ENCODE data around the gene PPP6R2.

PPP6R2 gene

GRCh38 chr22:50461536-50461935, 118.4 kb downstream of the PPP6R2 start:
- FAIRE-seq = no peak
- no peak for DNase-seq (ENCODE audit: insufficient read length, low spot score)
- TF ChIP-seq TAF1 (IDR thresholded peaks at IDR 0.05; ENCODE audit: low read depth, low read length) = no peak
- TF ChIP-seq POLR2A (IDR thresholded peaks at IDR 0.05; ENCODE audit: low read depth, low read length) = no peak
- no peak for TF ChIP-seq POLR2AphosphoS5 (IDR thresholded peaks at IDR 0.05; ENCODE audit: low read depth, low read length)
- no peak for TF ChIP-seq PAX5 (IDR thresholded peaks at IDR 0.05; ENCODE audit: insufficient read depth, low read length, severe bottlenecking)
- TF ChIP-seq POU2F2 (IDR thresholded peaks at IDR 0.05; ENCODE audit: low read depth, low read length) = no peak
- no peak for TF ChIP-seq SPI1 (IDR thresholded peaks at IDR 0.05; ENCODE audit: low read depth, low read length)

GRCh38 chr22:50461979-50462540, 118.9 kb downstream of the PPP6R2 start:
- FAIRE-seq (no peak), DNase-seq (ENCODE audit: insufficient read length, low spot score) (no peak)
- TF ChIP-seq POLR2AphosphoS5 (IDR thresholded peaks at IDR 0.05; ENCODE audit: low read depth, low read length) (no peak), TAF1 (IDR thresholded peaks at IDR 0.05; ENCODE audit: low read depth, low read length) (no peak), PAX5 (IDR thresholded peaks at IDR 0.05; ENCODE audit: insufficient read depth, low read length, severe bottlenecking) (no peak), POLR2A (IDR thresholded peaks at IDR 0.05; ENCODE audit: low read depth, low read length) (no peak), POU2F2 (IDR thresholded peaks at IDR 0.05; ENCODE audit: low read depth, low read length) (no peak), SPI1 (IDR thresholded peaks at IDR 0.05; ENCODE audit: low read depth, low read length) (no peak)

GRCh38 chr22:50463188-50463900, 120.2 kb downstream of the PPP6R2 start:
- TF ChIP-seq POU2F2 (IDR thresholded peaks at IDR 0.05; ENCODE audit: low read depth, low read length) (no peak), SPI1 (IDR thresholded peaks at IDR 0.05; ENCODE audit: low read depth, low read length) (no peak), TAF1 (IDR thresholded peaks at IDR 0.05; ENCODE audit: low read depth, low read length) (no peak), PAX5 (IDR thresholded peaks at IDR 0.05; ENCODE audit: insufficient read depth, low read length, severe bottlenecking) (no peak), POLR2A (IDR thresholded peaks at IDR 0.05; ENCODE audit: low read depth, low read length) (no peak), POLR2AphosphoS5 (IDR thresholded peaks at IDR 0.05; ENCODE audit: low read depth, low read length) (no peak)
- FAIRE-seq = no peak

GRCh38 chr22:50464451-50464850, 121.3 kb downstream of the PPP6R2 start:
- FAIRE-seq = no peak
- DNase-seq (ENCODE audit: insufficient read length, low spot score) = no peak
- no peak for TF ChIP-seq POLR2A (IDR thresholded peaks at IDR 0.05; ENCODE audit: low read depth, low read length)
- TF ChIP-seq PAX5 (IDR thresholded peaks at IDR 0.05; ENCODE audit: insufficient read depth, low read length, severe bottlenecking) = no peak
- TF ChIP-seq SPI1 (IDR thresholded peaks at IDR 0.05; ENCODE audit: low read depth, low read length) = no peak
- no peak for TF ChIP-seq TAF1 (IDR thresholded peaks at IDR 0.05; ENCODE audit: low read depth, low read length)
- no peak for TF ChIP-seq POU2F2 (IDR thresholded peaks at IDR 0.05; ENCODE audit: low read depth, low read length)
- TF ChIP-seq POLR2AphosphoS5 (IDR thresholded peaks at IDR 0.05; ENCODE audit: low read depth, low read length) = no peak

More at GRCh38 chr22:50463188-50463900, 120.2 kb downstream of the PPP6R2 start:
- DNase-seq (ENCODE audit: insufficient read length, low spot score) = no peak

- DNase-seq (ENCODE audit: insufficient read length, low spot score) (no peak), FAIRE-seq (no peak)
- TF ChIP-seq POLR2A (IDR thresholded peaks at IDR 0.05; ENCODE audit: low read depth, low read length) (no peak), SPI1 (IDR thresholded peaks at IDR 0.05; ENCODE audit: low read depth, low read length) (no peak), PAX5 (IDR thresholded peaks at IDR 0.05; ENCODE audit: insufficient read depth, low read length, severe bottlenecking) (no peak), POU2F2 (IDR thresholded peaks at IDR 0.05; ENCODE audit: low read depth, low read length) (no peak), TAF1 (IDR thresholded peaks at IDR 0.05; ENCODE audit: low read depth, low read length) (no peak), POLR2AphosphoS5 (IDR thresholded peaks at IDR 0.05; ENCODE audit: low read depth, low read length) (no peak)
Observed at GRCh38 chr22:50465066-50465930, 122.2 kb downstream of the PPP6R2 start.

GRCh38 chr22:50467341-50467740, 124.2 kb downstream of the PPP6R2 start:
- TF ChIP-seq TAF1 (IDR thresholded peaks at IDR 0.05; ENCODE audit: low read depth, low read length) = no peak
- no peak for TF ChIP-seq SPI1 (IDR thresholded peaks at IDR 0.05; ENCODE audit: low read depth, low read length)
- FAIRE-seq (no peak), DNase-seq (ENCODE audit: insufficient read length, low spot score) (no peak)

- DNase-seq (ENCODE audit: insufficient read length, low spot score) = no peak
- FAIRE-seq = no peak
- TF ChIP-seq PAX5 (IDR thresholded peaks at IDR 0.05; ENCODE audit: insufficient read depth, low read length, severe bottlenecking) (no peak), TAF1 (IDR thresholded peaks at IDR 0.05; ENCODE audit: low read depth, low read length) (no peak), POU2F2 (IDR thresholded peaks at IDR 0.05; ENCODE audit: low read depth, low read length) (no peak), SPI1 (IDR thresholded peaks at IDR 0.05; ENCODE audit: low read depth, low read length) (no peak)
Observed at GRCh38 chr22:50467773-50468440, 124.8 kb downstream of the PPP6R2 start.

- no peak for DNase-seq (ENCODE audit: insufficient read length, low spot score)
- TF ChIP-seq POLR2A (IDR thresholded peaks at IDR 0.05; ENCODE audit: low read depth, low read length) (no peak), POU2F2 (IDR thresholded peaks at IDR 0.05; ENCODE audit: low read depth, low read length) (no peak), POLR2AphosphoS5 (IDR thresholded peaks at IDR 0.05; ENCODE audit: low read depth, low read length) (no peak), SPI1 (IDR thresholded peaks at IDR 0.05; ENCODE audit: low read depth, low read length) (no peak), TAF1 (IDR thresholded peaks at IDR 0.05; ENCODE audit: low read depth, low read length) (no peak), PAX5 (IDR thresholded peaks at IDR 0.05; ENCODE audit: insufficient read depth, low read length, severe bottlenecking) (no peak)
- no peak for FAIRE-seq
Observed at GRCh38 chr22:50468626-50469025, 125.5 kb downstream of the PPP6R2 start.

All from GM12891 (cell line).